Fibroblast of lung (primary cell): Measurements from ENCODE around the gene IL2. TPM values are rescaled to one million over a fixed set of nuclear protein-coding genes. Genes with fewer than 3 reads are reported as not detected.

Source experiments
- DNase-seq, 2 donors: peaks; one replicate each; pipeline versions ENCODE4 v3.0.0 to v3.0.0-alpha.2; 2010; ENCODE audit warnings: low read depth in 2 of 2
- H2AFZ ChIP-seq: 2 replicates; pipeline ENCODE4 v1.5.1; 2012; ENCODE audit warnings: low read length, control low read depth, inconsistent platforms
- H3K27ac ChIP-seq: 2 replicates; pipeline ENCODE4 v1.5.1; 2011; ENCODE audit warnings: low read length, control low read depth; ENCODE audit not compliant: insufficient read depth
- H3K27me3 ChIP-seq: 2 replicates; pipeline ENCODE4 v1.5.1; 2011; ENCODE audit warnings: mild to moderate bottlenecking, low read length; ENCODE audit not compliant: control insufficient read depth, insufficient read depth
- H3K36me3 ChIP-seq: 2 replicates; pipeline ENCODE4 v1.5.1; 2011; ENCODE audit warnings: low read length; ENCODE audit not compliant: control insufficient read depth, insufficient read depth
- H3K4me1 ChIP-seq: 2 replicates; pipeline ENCODE4 v1.5.1; 2011; ENCODE audit warnings: low read length; ENCODE audit not compliant: control insufficient read depth, insufficient read depth; ENCODE audit errors: extremely low read depth
- H3K4me2 ChIP-seq: 2 replicates; pipeline ENCODE4 v1.5.1; 2011; ENCODE audit warnings: low read length, control low read depth; ENCODE audit not compliant: insufficient read depth; ENCODE audit errors: extremely low read depth
- H3K4me3 ChIP-seq, 4 experiments: fragments of 200-600 bp in 1 of 4; sonication (generic) in 1 of 4; replicated peaks in 1 of 4; 2 replicates each; pipeline ENCODE4 v1.5.1; 2011 to 2016; ENCODE audit warnings: low read length in 4 of 4, low read depth in 3 of 4, mild to moderate bottlenecking in 3 of 4, control low read depth in 2 of 4, inconsistent platforms in 1 of 4, mixed read lengths in 1 of 4; ENCODE audit not compliant: insufficient read depth in 1 of 4; ENCODE audit errors: control extremely low read depth in 1 of 4
- H3K79me2 ChIP-seq: 2 replicates; pipeline ENCODE4 v1.5.1; 2012; ENCODE audit warnings: mild to moderate bottlenecking, low read length, inconsistent platforms; ENCODE audit not compliant: control insufficient read depth, insufficient read depth
- H3K9ac ChIP-seq: 2 replicates; pipeline ENCODE4 v1.5.1; 2011; ENCODE audit warnings: mild to moderate bottlenecking, low read length, control low read depth; ENCODE audit not compliant: insufficient read depth
- H3K9me3 ChIP-seq: 2 replicates; pipeline ENCODE4 v1.5.1; 2012; ENCODE audit warnings: low read depth, low read length; ENCODE audit not compliant: control insufficient read depth, insufficient read depth
- H4K20me1 ChIP-seq: 2 replicates; pipeline ENCODE4 v1.5.1; 2011; ENCODE audit warnings: low read length; ENCODE audit not compliant: control insufficient read depth, insufficient read depth; ENCODE audit errors: extremely low read depth
- CTCF ChIP-seq, 2 donors: IDR thresholded peaks in 1 of 2; conservative IDR thresholded peaks in 1 of 2; 1 replicate in 1 of 2; 2 replicates in 1 of 2; pipeline ENCODE4 v1.5.1; 2011 to 2012; ENCODE audit warnings: low read length in 2 of 2, control low read depth in 1 of 2, inconsistent platforms in 1 of 2, low read depth in 1 of 2, mild to moderate bottlenecking in 1 of 2
- EZH2 ChIP-seq: IDR thresholded peaks from 2 replicates; pipeline ENCODE4 v1.5.1; 2012; ENCODE audit warnings: low read length, control low read depth, mild to moderate bottlenecking; ENCODE audit errors: missing control alignments
- polyA plus RNA-seq, 2 donors: library from polyadenylated mRNA; depleted of rRNA in 1 of 2; stranded (reverse) in 1 of 2; unstranded in 1 of 2; fragments of >200 nt; gene quantifications; 2 replicates each; pipeline ENCODE4 v1.2.1, GENCODE V29; 2011 to 2012; ENCODE audit warnings: missing spikeins in 1 of 2
- total RNA-seq: library from RNA; depleted of rRNA; stranded (reverse); fragments of >200 nt; gene quantifications from 2 replicates; pipeline ENCODE4 v1.2.1, GENCODE V29; 2014

Gene IL2
- total and polyA plus RNA-seq, 2 donors (not counting 1 experiment from before 2014, with no cell fraction given): not detected

GRCh38 chr4:122458625-122459024 lies 2.1 kb upstream of the IL2 start:
- peak; percentile 22 to 45 for DNase-seq
- Histone ChIP-seq H3K4me1 (no peaks in the 10 kb centered on the region), H3K9me3 (no peaks in the 10 kb centered on the region), H3K4me3 (peak overlapping the region in 1 of 4 experiments; percentile 34), H3K27ac (no peak overlapping the region), H3K79me2 (no peaks in the 10 kb centered on the region), H3K9ac (no peak overlapping the region), H4K20me1 (no peaks in the 10 kb centered on the region), H3K27me3 (no peaks in the 10 kb centered on the region), H2AFZ (peak overlapping the region; percentile 27), H3K36me3 (no peaks in the 10 kb centered on the region), H3K4me2 (peak overlapping the region; percentile 60)
- TF ChIP-seq EZH2: no peak
- no peak for TF ChIP-seq CTCF (conservative IDR thresholded peaks at IDR 0.05 in 1 of 2, IDR thresholded peaks at IDR 0.05 in 1 of 2; ENCODE audit: low read depth in 1 of 2, low read length in 2 of 2)

- DNase-seq: no peak
Observed at GRCh38 chr4:122453384-122453995, 3.0 kb downstream of the IL2 start.

GRCh38 chr4:122450847-122451246 lies 5.7 kb downstream of the IL2 start:
- peak in 1 of 2 donors; percentile 33 for DNase-seq

More at GRCh38 chr4:122453384-122453995, 3.0 kb downstream of the IL2 start:
- no peak overlapping the region for H2AFZ ChIP-seq
- H3K9ac ChIP-seq: no peak overlapping the region
- no peak overlapping the region for H3K4me2 ChIP-seq
- H4K20me1 ChIP-seq: no peaks in the 10 kb centered on the region
- no peaks in the 10 kb centered on the region for H3K4me1 ChIP-seq
- H3K79me2 ChIP-seq: no peaks in the 10 kb centered on the region
- H3K27ac ChIP-seq: no peak overlapping the region
- no peak overlapping the region for H3K4me3 ChIP-seq
- no peaks in the 10 kb centered on the region for H3K27me3 ChIP-seq
- TF ChIP-seq EZH2 (no peak), CTCF (conservative IDR thresholded peaks at IDR 0.05 in 1 of 2, IDR thresholded peaks at IDR 0.05 in 1 of 2; ENCODE audit: low read depth in 1 of 2, low read length in 2 of 2) (no peak)
- H3K9me3 ChIP-seq: no peaks in the 10 kb centered on the region
- no peaks in the 10 kb centered on the region for H3K36me3 ChIP-seq

More at GRCh38 chr4:122450847-122451246, 5.7 kb downstream of the IL2 start:
- Histone ChIP-seq H3K79me2 (no peaks in the 10 kb centered on the region), H3K36me3 (no peaks in the 10 kb centered on the region), H2AFZ (no peak overlapping the region), H3K9me3 (no peaks in the 10 kb centered on the region), H3K27me3 (no peaks in the 10 kb centered on the region), H3K9ac (no peak overlapping the region), H3K4me2 (no peak overlapping the region), H4K20me1 (no peaks in the 10 kb centered on the region), H3K4me1 (no peaks in the 10 kb centered on the region), H3K4me3 (no peak overlapping the region), H3K27ac (no peak overlapping the region)
- no peak for TF ChIP-seq EZH2
- peak; percentile 23 to 49 for TF ChIP-seq CTCF (conservative IDR thresholded peaks at IDR 0.05 in 1 of 2, IDR thresholded peaks at IDR 0.05 in 1 of 2; ENCODE audit: low read depth in 1 of 2, low read length in 2 of 2)
